Activated CD4-positive, alpha-beta T cell treated with anti-CD3 and anti-CD28 coated beads for 4 hours (primary cell): ENCODE measurements around the gene KCNQ4.

Source experiments
- DNase-seq, 2 donors: peaks; one replicate each; pipeline ENCODE4 v3.0.0-alpha.2; 2020

KCNQ4 gene

GRCh38 chr1:40756523-40756922 lies 27.1 kb upstream of the KCNQ4 start:
- no peak for DNase-seq

GRCh38 chr1:40757084-40757483 lies 26.5 kb upstream of the KCNQ4 start:
- no peak for DNase-seq

GRCh38 chr1:40758004-40758403 lies 25.6 kb upstream of the KCNQ4 start:
- no peak for DNase-seq

GRCh38 chr1:40758578-40759343 lies 24.8 kb upstream of the KCNQ4 start:
- DNase-seq = no peak

- no peak for DNase-seq
Measured at GRCh38 chr1:40760984-40761383, 22.6 kb upstream of the KCNQ4 start.

GRCh38 chr1:40762144-40762923 lies 21.3 kb upstream of the KCNQ4 start:
- no peak for DNase-seq

- no peak for DNase-seq
Measured at GRCh38 chr1:40763742-40764532, 19.6 kb upstream of the KCNQ4 start.

- DNase-seq = no peak
Measured at GRCh38 chr1:40764981-40765380, 18.6 kb upstream of the KCNQ4 start.

GRCh38 chr1:40766017-40766416 lies 17.6 kb upstream of the KCNQ4 start:
- no peak for DNase-seq

GRCh38 chr1:40766560-40766959 lies 17.0 kb upstream of the KCNQ4 start:
- no peak for DNase-seq

GRCh38 chr1:40768146-40768990 lies 15.2 kb upstream of the KCNQ4 start:
- DNase-seq = no peak

- DNase-seq = no peak
Measured at GRCh38 chr1:40769815-40770214, 13.8 kb upstream of the KCNQ4 start.

- DNase-seq = no peak
Measured at GRCh38 chr1:40770296-40771070, 13.1 kb upstream of the KCNQ4 start.

- DNase-seq = no peak
Measured at GRCh38 chr1:40772146-40772955, 11.2 kb upstream of the KCNQ4 start.

GRCh38 chr1:40773748-40774265 lies 9.8 kb upstream of the KCNQ4 start:
- DNase-seq = no peak

GRCh38 chr1:40774266-40774998 lies 9.2 kb upstream of the KCNQ4 start:
- peak; percentile 59 to 67 for DNase-seq

- no peak for DNase-seq
Measured at GRCh38 chr1:40776236-40777072, 7.1 kb upstream of the KCNQ4 start.

- DNase-seq = no peak
Measured at GRCh38 chr1:40777224-40777970, 6.2 kb upstream of the KCNQ4 start.
